ENCODE data around the gene NADSYN1.

Gene NADSYN1

GRCh38 chr11:71451596-71452198 lies 1.3 kb upstream of the NADSYN1 start:
- DNase-seq: peak; percentile 58

GRCh38 chr11:71452199-71453036 lies 585 bp upstream of the NADSYN1 start:
- DNase-seq: peak; percentile 84

GRCh38 chr11:71453918-71454304 lies 908 bp downstream of the NADSYN1 start:
- DNase-seq: no peak

DNA sequence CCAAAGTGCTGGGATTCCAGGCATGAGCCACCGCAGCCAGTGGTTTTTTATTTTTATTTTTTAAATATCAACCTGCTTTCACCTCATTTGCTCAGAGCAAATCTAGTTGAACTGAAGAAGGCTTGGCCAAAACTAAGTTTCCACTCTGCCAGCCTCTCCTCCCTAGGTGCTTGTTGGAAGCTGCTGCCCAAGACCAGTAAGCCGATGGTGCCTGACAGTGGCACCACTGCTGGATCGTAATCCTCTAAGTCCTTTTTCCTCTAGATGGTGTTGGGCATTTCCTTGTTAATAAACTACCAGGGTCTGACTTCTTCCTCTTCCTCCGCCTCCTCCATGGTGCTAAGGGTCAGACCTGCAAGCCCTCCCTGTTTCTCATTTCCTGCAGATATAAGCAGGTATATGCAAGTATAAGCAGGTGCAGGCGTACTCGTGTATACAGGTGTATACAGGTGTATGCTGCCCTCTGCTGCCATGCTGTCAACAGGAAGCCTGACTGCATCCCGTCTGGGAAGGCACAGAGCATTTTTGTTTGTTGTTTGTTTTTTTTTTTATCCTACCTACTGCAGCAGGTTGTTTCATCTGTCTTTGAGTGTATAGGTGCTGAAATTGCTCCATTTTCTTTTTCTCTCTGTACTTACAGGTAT lies 1.6 kb downstream of the NADSYN1 start:
- no peak for DNase-seq

- DNase-seq: no peak
These were observed 3.3 kb downstream of the NADSYN1 start for GRCh38 chr11:71456294-71456693.

GRCh38 chr11:71456831-71457230 lies 3.8 kb downstream of the NADSYN1 start:
- DNase-seq: no peak

- DNase-seq: no peak
These were observed 5.4 kb downstream of the NADSYN1 start for GRCh38 chr11:71458146-71459070.

GRCh38 chr11:71459076-71459766 lies 6.2 kb downstream of the NADSYN1 start:
- DNase-seq: no peak

- no peak for DNase-seq
These were observed 6.8 kb downstream of the NADSYN1 start for GRCh38 chr11:71459767-71460320.

GRCh38 chr11:71461696-71462095 lies 8.7 kb downstream of the NADSYN1 start:
- no peak for DNase-seq

GRCh38 chr11:71462726-71463125 lies 9.7 kb downstream of the NADSYN1 start:
- no peak for DNase-seq

- no peak for DNase-seq
These were observed 10.6 kb downstream of the NADSYN1 start for GRCh38 chr11:71463331-71464211.

DNA sequence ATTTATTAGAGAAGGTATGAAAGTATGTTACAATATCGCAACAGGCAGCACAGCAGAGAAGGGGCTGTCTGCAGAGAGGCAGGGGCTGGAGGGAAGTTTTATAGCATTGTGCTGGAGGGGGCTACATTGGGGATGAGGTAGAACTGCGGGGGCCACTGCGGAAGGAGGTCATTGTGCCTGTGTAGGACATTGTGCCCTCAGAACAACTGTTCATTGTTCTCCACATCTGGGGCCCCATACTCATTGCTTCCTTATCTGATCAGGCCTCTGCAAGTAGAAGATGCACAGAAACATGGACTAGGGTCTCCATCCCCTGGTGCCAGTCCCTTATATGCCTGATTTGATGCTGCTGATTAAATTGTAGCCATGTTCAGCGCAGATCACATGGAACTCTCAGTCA lies 12.1 kb downstream of the NADSYN1 start:
- no peak for DNase-seq

DNA sequence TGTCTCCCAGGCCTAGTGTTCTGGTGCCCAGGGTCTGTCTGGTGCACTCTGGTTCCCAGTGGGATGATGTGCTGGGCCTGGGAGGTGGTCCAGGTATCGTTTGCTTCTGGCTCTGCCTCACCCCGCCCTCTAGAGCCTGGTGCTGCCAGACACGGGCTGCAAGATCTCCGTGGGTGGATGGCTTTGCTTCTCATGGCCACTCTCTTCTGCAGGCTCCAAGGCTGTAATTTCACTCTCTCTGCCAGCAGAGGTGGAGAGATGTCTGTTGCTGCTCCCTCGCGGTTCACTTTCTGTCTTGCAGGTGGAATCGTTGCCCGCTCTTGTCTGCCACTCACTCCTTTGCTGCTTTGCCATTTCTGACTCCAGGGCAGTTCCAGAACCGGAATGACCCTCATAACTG lies 13.4 kb downstream of the NADSYN1 start:
- no peak for DNase-seq

DNA sequence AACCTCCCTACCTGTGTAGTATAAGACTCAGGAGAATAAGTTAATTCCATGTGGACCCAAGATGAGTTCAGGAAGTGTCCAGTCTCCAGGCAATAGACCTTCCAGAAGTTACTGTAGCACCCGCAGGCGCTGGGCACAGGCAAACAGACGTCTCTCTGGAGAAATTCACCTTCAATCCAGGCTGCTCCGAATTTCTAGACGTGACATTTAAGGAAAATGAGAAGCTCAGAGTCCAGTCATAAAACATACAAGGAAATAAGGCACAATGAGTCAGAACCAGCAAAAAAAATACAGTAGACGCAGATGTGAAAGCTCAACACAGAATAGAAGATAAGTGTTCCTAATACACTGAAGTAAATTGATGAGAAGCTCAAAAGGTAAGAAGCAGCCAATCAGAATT lies 14.2 kb downstream of the NADSYN1 start:
- no peak for DNase-seq

DNA sequence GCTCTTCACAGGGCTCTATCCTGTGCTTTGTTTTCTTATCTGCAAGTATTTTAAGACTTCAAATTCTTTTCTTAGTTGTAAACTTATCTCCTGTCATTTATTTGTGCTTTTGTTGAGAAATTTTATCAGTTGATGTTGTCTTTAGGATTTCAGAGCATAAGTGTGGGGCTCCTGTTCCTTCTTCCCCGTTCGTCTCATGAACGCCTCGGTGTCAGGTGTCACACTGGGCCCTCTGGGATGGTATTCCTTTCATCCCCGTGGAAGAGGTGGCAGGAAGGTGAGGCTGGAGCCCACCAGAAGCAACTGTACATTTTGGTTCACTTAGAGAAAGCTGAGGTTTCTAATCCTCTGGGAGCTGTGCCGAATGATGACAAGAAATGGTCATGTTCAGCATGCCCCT lies 17.9 kb downstream of the NADSYN1 start:
- DNase-seq: no peak

GRCh38 chr11:71472357-71472885 lies 19.4 kb downstream of the NADSYN1 start:
- DNase-seq: no peak

DNA sequence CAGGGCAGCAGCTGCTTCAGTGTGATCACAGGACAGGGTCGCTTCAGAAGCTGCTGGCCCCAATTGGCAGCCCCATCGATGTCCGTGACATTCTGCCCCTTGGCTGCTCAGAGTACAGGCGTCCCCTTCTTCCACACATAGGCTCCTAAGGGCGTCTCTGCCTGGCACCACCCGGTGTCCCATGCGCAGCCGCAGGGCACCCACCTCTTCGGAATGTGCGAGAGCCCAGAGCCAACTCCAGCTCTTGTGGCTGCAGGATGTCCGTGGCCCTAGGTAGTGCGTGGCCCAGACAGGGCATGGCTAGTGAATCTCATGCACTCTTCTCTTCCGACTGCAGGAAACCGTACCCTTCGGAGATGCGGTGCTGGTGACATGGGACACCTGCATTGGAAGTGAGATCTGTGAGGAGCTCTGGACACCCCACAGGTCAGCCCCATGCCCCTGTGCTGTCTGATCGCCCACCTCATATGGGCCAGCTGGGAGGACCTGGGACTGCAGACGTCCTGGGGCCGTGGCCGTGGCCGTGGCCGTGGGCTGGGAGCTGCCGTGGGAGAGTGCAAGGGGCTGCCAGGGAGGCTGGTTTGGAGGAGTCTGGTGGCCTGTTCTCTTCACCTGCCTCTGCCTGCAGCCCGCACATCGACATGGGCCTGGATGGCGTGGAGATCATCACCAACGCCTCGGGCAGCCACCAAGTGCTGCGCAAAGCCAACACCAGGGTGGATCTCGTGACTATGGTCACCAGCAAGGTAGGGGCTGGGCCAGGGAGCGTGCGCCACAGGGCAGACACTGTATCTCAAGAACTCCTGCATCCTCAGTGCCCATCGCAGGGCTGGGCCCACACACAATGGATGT lies 20.2 kb downstream of the NADSYN1 start:
- no peak for DNase-seq

DNA sequence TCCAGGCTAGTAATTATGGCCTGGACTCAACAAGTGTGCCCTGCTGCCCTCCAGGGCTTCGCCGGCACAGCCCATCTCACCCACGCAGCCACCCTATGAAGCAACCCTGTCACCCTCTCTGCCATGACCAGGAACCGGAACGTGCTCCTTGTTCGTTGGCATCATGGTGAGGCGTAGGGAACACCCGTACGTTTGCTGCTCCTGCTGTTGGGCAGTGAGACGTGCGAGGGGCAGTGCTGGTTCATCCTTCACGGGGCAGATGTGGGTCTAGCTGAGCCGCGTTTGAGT lies 20.7 kb downstream of the NADSYN1 start:
- DNase-seq: no peak
